Activated T-helper 1 cell treated with anti-CD3 and anti-CD28 coated beads, Interleukin-12 subunit alpha, Interleukin-12 subunit beta, Interleukin-2, Interleukin-4 antibody, amounts not matched to agents 30 ng/mL and 10 ng/mL and 1 ng/mL, durations not matched to agents 14 hours and 24 hours and 36 hours (primary cell): Measurements from ENCODE around the gene GALNT11. TPM values are rescaled to one million over a fixed set of nuclear protein-coding genes. Genes with fewer than 3 reads are reported as not detected.
"Not testable (repeated sequence)": the region's sequence is repeated elsewhere in the genome, so short reads cannot be mapped to it uniquely, and the experiment has no call there.

Experiments
- DNase-seq: peaks from one replicate; pipeline ENCODE4 v3.0.0; 2021; ENCODE audit warnings: low spot score
- H3K27ac Mint-ChIP-seq: one replicate; pipeline ENCODE4 v1.8.0; 2021; ENCODE audit warnings: mild to moderate bottlenecking, mixed read lengths
- H3K27me3 Mint-ChIP-seq: one replicate; pipeline ENCODE4 v1.8.0; 2022; ENCODE audit warnings: mild to moderate bottlenecking, moderate library complexity, mixed read lengths; ENCODE audit not compliant: insufficient read depth
- H3K36me3 Mint-ChIP-seq: one replicate; pipeline ENCODE4 v1.8.0; 2021; ENCODE audit warnings: low read depth, mixed read lengths
- H3K4me1 Mint-ChIP-seq: one replicate; pipeline ENCODE4 v1.8.0; 2021; ENCODE audit warnings: low read depth, mixed read lengths
- H3K4me3 Mint-ChIP-seq: one replicate; pipeline ENCODE4 v1.8.0; 2021; ENCODE audit warnings: mild to moderate bottlenecking, moderate library complexity, mixed read lengths
- H3K9me3 Mint-ChIP-seq: one replicate; pipeline ENCODE4 v1.8.0; 2021; ENCODE audit warnings: mixed read lengths
- intact Hi-C: fragments of 100-400 bp; cut with micrococcal nuclease; formaldehyde crosslinking; loops from one replicate; pipeline ENCODE4 v1.15.1; 2024
- total RNA-seq: library from RNA; stranded (reverse); gene quantifications from 2 replicates; pipeline ENCODE4 v1.2.3, GENCODE V29; 2022

Gene GALNT11
- total RNA-seq, 1 donor from 2014 or later: 20.5 TPM

DNA sequence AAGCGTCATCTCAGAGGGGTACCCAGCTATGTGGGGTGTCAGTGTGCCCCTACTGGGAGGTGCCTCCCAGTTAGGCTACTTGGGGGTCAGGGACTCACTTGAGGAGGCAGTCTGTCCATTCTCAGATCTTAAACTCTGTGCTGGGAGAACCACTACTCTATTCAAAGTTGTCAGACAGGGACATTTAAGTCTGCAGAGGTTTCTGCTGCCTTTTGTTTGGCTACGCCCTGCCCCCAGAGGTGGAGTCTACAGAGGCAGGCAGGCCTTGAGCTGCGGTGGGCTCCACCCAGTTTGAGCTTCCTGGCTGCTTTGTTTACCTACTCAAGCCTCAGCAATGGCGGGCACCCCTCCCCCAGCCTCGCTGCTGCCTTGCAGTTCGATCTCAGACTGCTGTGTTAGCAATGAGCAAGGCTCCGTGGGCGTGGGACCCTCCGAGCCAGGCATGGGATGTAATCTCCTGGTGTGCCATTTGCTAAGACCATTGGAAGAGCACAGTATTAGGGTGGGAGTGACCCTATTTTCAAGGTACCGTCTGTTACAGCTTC is 40.4 kb downstream of the GALNT11 start:
- H3K27me3 Mint-ChIP-seq, H3K4me3 Mint-ChIP-seq, DNase-seq, intact Hi-C loops, H3K36me3 Mint-ChIP-seq, H3K4me1 Mint-ChIP-seq, H3K27ac Mint-ChIP-seq: not testable (repeated sequence)
- H3K9me3 Mint-ChIP-seq: peaks cover 12% of the 10 kb centered on the region

DNA sequence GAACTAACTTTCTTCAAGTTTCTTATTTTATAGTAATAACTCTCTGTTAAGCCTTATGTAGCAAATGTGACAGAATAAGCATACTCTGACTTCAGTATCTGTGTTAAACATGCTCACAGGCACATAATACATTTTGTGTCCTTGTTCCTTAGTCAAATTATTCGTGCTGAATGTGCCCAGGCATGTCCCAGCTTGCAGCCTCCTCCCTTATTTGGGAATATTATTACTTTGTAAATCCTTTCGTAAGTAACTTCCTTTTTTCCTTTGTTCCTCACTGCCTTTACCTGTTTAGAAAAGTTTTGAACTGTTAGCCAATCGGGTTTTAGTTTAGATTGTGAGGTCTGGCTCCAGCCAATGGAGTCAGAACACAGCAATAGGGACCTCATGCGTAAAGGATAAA is 46.9 kb downstream of the GALNT11 start:
- Mint-ChIP-seq H3K4me1 (peaks cover 1% of the 10 kb centered on the region), H3K9me3 (peaks cover 10% of the 10 kb centered on the region), H3K27me3 (no peaks in the 10 kb centered on the region), H3K27ac (no peak overlapping the region), H3K36me3 (peaks cover 5% of the 10 kb centered on the region), H3K4me3 (no peak overlapping the region)
- intact Hi-C loops: no loop called here
- DNase-seq: no peak

DNA sequence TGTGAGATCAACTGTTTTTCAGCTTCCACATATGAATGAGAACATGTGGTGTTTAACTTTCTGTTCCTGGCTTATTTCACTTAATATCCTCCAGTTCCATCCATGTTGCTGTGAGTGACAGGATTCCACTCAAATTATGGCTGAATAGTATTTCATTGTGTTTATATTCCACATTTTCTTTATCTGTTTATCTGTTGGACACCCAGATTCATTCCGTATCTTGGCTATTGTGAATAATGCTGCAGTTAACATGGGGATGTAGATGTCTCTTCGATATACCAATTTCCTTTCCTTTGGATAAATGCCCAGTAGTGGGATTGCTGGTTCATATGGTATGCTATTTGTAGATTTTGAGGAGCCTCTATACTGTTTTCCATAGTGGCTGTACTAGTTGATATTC is 47.9 kb downstream of the GALNT11 start:
- Mint-ChIP-seq H3K9me3 (peaks cover 10% of the 10 kb centered on the region), H3K27me3 (no peaks in the 10 kb centered on the region), H3K27ac (no peak overlapping the region)

DNA sequence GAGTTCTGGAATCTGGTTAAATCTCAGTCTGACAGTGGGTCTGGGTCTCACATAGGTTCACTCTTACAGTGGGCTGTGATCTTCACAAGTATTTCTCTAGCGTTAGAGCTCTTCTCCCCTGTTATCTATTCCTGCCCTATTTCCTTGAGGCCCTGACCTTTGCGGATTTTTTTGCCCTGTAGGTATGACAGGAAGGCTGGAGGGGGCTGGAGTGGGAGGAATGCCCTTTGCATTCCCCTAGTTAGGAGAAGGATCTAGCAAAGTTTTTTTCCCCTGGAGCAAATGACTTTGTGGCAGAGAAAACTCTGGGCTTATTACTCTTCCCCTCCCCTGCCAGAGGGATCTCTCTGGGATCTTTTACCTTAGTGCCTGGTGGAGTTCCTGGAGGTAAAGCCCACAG is 49.2 kb downstream of the GALNT11 start:
- Mint-ChIP-seq H3K4me1 (peaks cover 21% of the 10 kb centered on the region), H3K36me3 (peaks cover 5% of the 10 kb centered on the region), H3K4me3 (no peak overlapping the region), H3K27me3 (no peaks in the 10 kb centered on the region), H3K9me3 (peaks cover 10% of the 10 kb centered on the region), H3K27ac (no peak overlapping the region)
- no peak for DNase-seq
- intact Hi-C loops: no loop called here

More for the DNA sequence above, 47.9 kb downstream of the GALNT11 start:
- Mint-ChIP-seq H3K36me3 (peaks cover 5% of the 10 kb centered on the region), H3K4me3 (no peak overlapping the region), H3K4me1 (peaks cover 11% of the 10 kb centered on the region)
- DNase-seq: no peak
- intact Hi-C loops: no loop called here

DNA sequence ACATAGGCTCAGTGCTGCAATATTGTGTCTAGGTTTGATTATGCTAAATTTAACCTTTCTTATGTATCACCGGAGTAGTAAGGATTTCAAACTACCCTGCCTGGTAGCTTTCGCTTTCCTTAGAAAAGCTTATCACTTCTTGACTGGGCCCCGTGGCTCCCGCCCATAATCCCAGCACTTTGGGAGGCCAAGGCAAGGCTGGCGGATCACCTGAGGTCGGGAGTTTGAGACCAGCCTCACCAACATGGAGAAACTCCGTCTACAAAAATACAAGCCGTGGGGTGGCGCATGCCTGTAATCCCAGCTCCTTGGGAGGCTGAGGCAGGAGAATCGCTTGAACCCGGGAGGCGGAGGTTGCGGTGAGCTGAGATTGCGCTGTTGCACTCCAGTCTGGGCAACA is 49.9 kb downstream of the GALNT11 start:
- H3K27ac Mint-ChIP-seq, intact Hi-C loops, H3K27me3 Mint-ChIP-seq, H3K4me3 Mint-ChIP-seq, H3K9me3 Mint-ChIP-seq, H3K36me3 Mint-ChIP-seq, DNase-seq: not testable (repeated sequence)
- H3K4me1 Mint-ChIP-seq: peaks cover 21% of the 10 kb centered on the region

DNA sequence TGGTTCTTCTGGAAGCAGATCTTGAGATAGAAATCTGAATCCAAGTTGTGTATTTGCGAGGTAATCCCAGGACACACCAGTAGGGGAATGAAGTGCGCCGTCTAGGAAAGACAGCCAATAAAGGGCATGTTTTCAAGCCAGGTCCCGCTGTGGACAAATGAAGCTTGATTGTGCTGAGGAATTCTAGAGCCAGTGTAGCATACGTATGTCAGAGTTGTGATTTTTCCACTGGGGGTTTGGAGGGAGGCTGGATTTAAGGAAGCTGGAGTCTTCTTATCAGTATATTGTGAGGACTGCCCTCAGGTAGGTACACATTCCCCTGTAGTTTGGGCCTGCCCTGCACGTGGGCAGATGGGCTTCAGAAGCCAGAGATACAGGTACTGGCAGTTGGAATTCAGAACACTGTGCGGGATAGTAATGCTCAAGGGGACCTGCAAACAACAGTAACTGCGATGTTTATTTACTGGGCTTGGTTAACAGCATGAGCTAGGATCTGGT is 50.9 kb downstream of the GALNT11 start:
- intact Hi-C loops: no loop called here
- Mint-ChIP-seq H3K4me1 (peaks cover 21% of the 10 kb centered on the region), H3K4me3 (no peak overlapping the region), H3K27ac (no peak overlapping the region), H3K36me3 (no peaks in the 10 kb centered on the region), H3K27me3 (no peaks in the 10 kb centered on the region), H3K9me3 (no peaks in the 10 kb centered on the region)
- no peak for DNase-seq

DNA sequence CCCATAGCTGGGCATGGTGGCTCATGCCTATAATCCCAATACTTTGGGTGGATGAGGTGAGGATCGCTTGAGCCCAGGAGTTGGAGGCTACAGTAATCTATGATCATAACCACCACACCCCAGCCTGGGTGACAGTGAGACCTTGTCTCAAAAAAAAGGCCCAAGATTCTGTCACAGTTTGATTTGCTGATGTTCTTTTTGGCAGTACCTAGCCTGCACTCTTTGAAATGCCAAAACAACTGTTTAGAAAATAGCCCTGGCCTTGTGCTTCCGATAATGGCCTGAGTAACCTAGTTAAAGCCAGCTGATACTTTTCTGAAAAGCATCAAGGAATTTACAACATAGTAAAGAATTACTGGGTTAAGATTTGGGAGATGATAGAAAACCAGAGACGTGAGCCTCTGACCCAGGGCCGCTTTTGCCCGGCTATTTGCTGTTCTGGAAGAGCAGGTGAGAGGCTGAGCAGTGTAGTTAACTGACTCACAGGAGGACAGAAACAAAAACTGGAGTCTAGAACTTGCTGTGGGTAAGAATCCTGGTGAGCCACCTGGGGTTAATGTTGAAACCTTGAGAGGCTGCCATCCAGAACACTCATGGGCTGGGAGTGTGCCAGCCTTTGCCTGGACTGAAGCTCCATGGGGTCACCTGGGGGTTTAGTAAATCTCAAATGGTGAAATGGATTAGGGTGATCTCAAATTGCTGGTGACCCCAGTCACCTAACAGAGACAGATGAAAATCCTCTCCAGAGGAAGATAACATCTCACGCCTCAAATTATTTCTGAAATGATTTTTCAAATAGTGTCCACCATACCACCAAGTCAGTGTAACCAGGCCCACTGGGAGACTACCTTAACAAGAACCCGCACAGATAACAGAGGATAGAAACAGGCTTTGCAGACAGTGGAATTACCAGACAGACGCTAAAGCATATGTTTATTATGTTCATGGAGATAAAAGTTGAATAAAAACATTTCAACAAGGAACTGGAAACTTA is 51.8 kb downstream of the GALNT11 start:
- Mint-ChIP-seq H3K9me3 (no peaks in the 10 kb centered on the region), H3K4me3 (no peak overlapping the region), H3K36me3 (no peaks in the 10 kb centered on the region), H3K4me1 (peaks cover 21% of the 10 kb centered on the region), H3K27ac (no peak overlapping the region), H3K27me3 (no peaks in the 10 kb centered on the region)
- no peak for DNase-seq
- intact Hi-C loops: no loop called here

DNA sequence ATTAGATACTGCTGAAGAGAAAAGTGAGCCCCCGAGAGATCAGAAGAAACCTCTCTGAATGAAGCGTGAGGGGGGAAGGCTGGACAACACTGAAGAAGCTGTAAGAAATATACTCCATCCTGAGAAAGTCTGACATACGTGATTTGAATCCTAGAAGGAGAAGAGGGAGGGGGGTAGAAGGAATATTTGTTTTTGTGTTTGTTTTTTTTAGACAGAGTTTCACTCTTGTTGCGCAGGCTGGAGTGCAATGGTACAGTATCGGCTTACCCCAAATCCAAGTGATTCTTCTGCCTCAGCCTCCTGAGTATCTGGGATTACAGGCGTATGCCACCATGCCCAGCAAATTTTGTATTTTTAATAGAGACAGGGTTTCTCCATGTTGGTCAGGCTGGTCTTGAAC is 52.6 kb downstream of the GALNT11 start:
- no peak overlapping the region for H3K27ac Mint-ChIP-seq
- H3K4me1 Mint-ChIP-seq: peaks cover 21% of the 10 kb centered on the region
- H3K4me3 Mint-ChIP-seq: no peak overlapping the region
- H3K9me3 Mint-ChIP-seq: no peaks in the 10 kb centered on the region
- no peak for DNase-seq
- H3K27me3 Mint-ChIP-seq: no peaks in the 10 kb centered on the region
- no peaks in the 10 kb centered on the region for H3K36me3 Mint-ChIP-seq
- intact Hi-C loops: no loop called here

DNA sequence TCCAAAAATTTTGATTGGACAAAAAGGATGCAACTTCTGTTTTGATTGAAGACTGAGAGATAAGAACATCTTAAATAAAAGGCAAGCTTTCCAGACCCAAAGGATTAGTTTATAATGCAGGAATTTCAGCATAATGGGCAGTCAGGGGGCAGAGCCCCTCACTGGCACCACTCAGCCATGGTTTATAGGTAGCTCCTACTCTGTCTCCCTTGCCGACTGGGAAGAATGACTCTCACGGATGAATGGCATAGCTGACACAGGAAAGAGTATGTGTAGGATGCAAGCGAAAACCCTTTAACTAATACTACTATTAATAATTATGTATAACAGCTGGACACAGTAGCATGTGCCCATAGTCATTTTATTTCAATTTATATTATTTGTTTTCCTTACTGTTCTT is 53.3 kb downstream of the GALNT11 start:
- H3K27ac Mint-ChIP-seq: no peak overlapping the region

DNA sequence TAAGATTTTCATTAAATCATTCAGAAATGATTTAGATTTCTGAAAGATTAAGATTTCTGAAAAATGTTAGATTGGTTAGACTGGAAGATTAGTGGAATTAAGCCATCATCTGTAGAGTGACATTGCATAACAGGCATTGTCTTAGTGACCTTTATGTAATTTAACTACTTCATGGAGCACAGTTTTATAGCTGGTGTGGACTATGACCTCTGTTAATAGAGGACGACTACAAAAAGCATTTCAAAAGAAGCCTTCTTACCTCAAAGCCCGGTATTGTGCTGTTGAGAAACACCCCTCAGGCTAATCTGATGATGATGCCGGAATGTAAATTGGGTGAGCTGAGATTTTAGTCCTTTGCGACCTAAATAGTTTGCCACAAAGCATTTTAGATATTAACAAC is 55.6 kb downstream of the GALNT11 start:
- H3K9me3 Mint-ChIP-seq: no peaks in the 10 kb centered on the region
- no peak for DNase-seq
- H3K36me3 Mint-ChIP-seq: no peaks in the 10 kb centered on the region
- intact Hi-C loops: no loop called here
- H3K4me3 Mint-ChIP-seq: no peak overlapping the region
- no peaks in the 10 kb centered on the region for H3K27me3 Mint-ChIP-seq
- peaks cover 21% of the 10 kb centered on the region for H3K4me1 Mint-ChIP-seq
- no peak overlapping the region for H3K27ac Mint-ChIP-seq

More for the DNA sequence above, 53.3 kb downstream of the GALNT11 start:
- no peaks in the 10 kb centered on the region for H3K36me3 Mint-ChIP-seq
- intact Hi-C loops: no loop called here
- no peak for DNase-seq
- H3K9me3 Mint-ChIP-seq: no peaks in the 10 kb centered on the region
- peaks cover 21% of the 10 kb centered on the region for H3K4me1 Mint-ChIP-seq
- H3K27me3 Mint-ChIP-seq: no peaks in the 10 kb centered on the region
- H3K4me3 Mint-ChIP-seq: no peak overlapping the region

DNA sequence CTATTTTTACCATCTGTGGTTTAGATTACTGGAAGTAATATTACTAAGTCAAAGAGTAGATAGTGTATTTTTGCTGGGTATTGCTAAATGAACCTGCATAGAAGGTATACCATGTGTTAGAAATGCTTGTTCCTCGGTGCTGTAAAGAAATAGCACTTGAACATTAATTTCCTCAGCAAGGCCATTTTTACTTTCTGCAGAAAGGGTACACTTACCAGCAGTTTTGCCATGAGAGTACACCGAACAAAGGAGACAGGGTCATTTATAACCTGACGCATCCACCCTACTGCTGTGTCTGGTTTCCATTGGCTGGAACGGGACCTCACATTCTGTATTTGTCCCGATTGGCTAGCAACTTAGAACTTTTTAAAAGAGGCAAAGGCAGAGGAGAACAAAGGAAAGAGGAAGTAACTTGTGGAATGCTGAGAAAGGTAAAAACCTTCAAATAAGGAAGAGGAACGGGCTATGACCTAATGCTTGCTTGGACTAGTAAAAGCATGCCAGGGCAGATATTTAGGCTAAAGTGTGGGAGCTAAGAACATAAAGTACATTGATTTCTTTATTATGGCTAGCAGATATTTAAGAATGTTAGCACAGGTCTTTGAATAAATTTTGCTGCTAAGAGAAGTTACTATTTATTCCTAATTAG is 56.7 kb downstream of the GALNT11 start:
- peaks cover 21% of the 10 kb centered on the region for H3K4me1 Mint-ChIP-seq
- H3K36me3 Mint-ChIP-seq, H3K4me3 Mint-ChIP-seq, H3K27me3 Mint-ChIP-seq, DNase-seq, intact Hi-C loops, H3K27ac Mint-ChIP-seq, H3K9me3 Mint-ChIP-seq: not testable (repeated sequence)

DNA sequence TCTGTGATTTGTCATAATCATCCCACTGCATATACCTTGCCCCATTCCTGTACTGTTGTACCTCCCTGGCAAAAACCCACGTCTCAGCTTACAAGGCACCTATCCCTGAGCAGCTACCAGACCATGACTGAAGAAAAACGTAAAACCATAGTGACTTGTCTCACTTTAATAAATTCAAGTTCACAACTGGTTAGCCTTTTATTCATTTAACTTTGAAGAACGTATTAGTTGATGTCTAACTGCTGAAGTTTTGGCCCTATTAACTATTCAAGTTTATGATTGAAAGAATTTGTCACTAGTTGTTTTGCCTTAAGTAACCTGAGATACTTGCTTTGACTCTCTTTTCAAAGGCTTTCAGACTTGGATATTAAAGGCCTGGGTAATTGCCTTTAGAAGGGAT is 59.7 kb downstream of the GALNT11 start:
- Mint-ChIP-seq H3K27ac (no peak overlapping the region), H3K4me3 (no peak overlapping the region), H3K27me3 (no peaks in the 10 kb centered on the region), H3K4me1 (no peaks in the 10 kb centered on the region), H3K9me3 (peaks cover 19% of the 10 kb centered on the region), H3K36me3 (no peaks in the 10 kb centered on the region)
- DNase-seq: no peak
- intact Hi-C loops: no loop called here

DNA sequence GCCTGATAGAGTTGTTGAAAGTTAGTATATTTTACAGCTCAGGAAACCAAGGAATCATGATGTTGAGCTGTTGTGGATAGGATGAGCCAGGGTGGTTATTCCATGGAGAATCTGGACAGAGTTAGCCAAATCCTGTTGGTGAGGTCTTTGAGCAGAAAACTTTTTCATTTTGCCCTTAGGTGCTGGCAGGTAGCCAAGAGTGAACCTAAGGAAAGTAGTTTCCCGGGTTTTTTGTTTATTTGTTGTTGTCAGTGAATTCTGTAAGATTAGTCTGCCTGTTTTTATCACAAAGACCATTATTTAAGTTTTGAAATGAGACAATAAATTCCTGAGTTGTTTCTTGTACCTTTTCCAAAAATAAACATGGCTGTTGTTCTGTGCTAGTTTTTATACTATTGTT is 61.0 kb downstream of the GALNT11 start:
- Mint-ChIP-seq H3K27ac (no peak overlapping the region), H3K9me3 (peaks cover 19% of the 10 kb centered on the region), H3K4me3 (no peak overlapping the region), H3K27me3 (no peaks in the 10 kb centered on the region), H3K4me1 (no peaks in the 10 kb centered on the region), H3K36me3 (no peaks in the 10 kb centered on the region)
- intact Hi-C loops: no loop called here
- DNase-seq: no peak
